Keratinocyte (primary cell): ENCODE results near the gene COL6A1. TPM values are rescaled to one million over a fixed set of nuclear protein-coding genes. Genes with fewer than 3 reads are reported as not detected.

Experiments
- DNase-seq: peaks from one replicate; pipeline ENCODE4 v3.0.0-alpha.2; 2011; ENCODE audit warnings: low read depth, missing footprints, low spot score
- FAIRE-seq: peaks from 2 replicates; lab custom pipeline; 2011; peaks lifted over from hg19 to GRCh38; lab: Jason Lieb, UNC
- H2AFZ ChIP-seq: 2 replicates; pipeline ENCODE4 v1.6.0; 2012; ENCODE audit warnings: low read length, control low read depth, inconsistent platforms; ENCODE audit not compliant: control insufficient read depth
- H3K27ac ChIP-seq: 2 replicates; pipeline ENCODE4 v1.5.1; 2011; ENCODE audit warnings: low read length; ENCODE audit not compliant: control insufficient read depth, insufficient read depth
- H3K27me3 ChIP-seq: 3 replicates; pipeline ENCODE4 v1.6.0; 2011; ENCODE audit warnings: low read length; ENCODE audit not compliant: control insufficient read depth, insufficient read depth; ENCODE audit errors: extremely low read depth
- H3K36me3 ChIP-seq, 2 experiments: 2 replicates in 1 of 2; 3 replicates in 1 of 2; pipeline ENCODE4 v1.5.1; 2011; ENCODE audit warnings: low read length in 2 of 2, mild to moderate bottlenecking in 1 of 2; ENCODE audit not compliant: control insufficient read depth in 2 of 2, insufficient read depth in 2 of 2; ENCODE audit errors: extremely low read depth in 1 of 2
- H3K4me1 ChIP-seq: 3 replicates; pipeline ENCODE4 v1.5.1; 2011; ENCODE audit warnings: low read length; ENCODE audit not compliant: control insufficient read depth, insufficient read depth; ENCODE audit errors: extremely low read depth
- H3K4me2 ChIP-seq: 3 replicates; pipeline ENCODE4 v1.6.0; 2011; ENCODE audit warnings: low read depth, low read length; ENCODE audit not compliant: control insufficient read depth, insufficient read depth; ENCODE audit errors: extremely low read depth
- H3K4me3 ChIP-seq, 3 experiments: fragments of 200-600 bp in 1 of 3; sonication (generic) in 1 of 3; 2 replicates in 2 of 3; 3 replicates in 1 of 3; pipeline ENCODE4 v1.5.1; 2011 to 2016; ENCODE audit warnings: low read length in 3 of 3, mild to moderate bottlenecking in 3 of 3, control low read depth in 2 of 3, inconsistent platforms in 1 of 3, low read depth in 1 of 3, mixed read lengths in 1 of 3, mixed run types in 1 of 3, moderate library complexity in 1 of 3; ENCODE audit not compliant: control insufficient read depth in 2 of 3, insufficient read depth in 2 of 3; ENCODE audit errors: extremely low read depth in 1 of 3
- H3K79me2 ChIP-seq: 2 replicates; pipeline ENCODE4 v1.6.0; 2012; ENCODE audit warnings: low read length; ENCODE audit not compliant: control insufficient read depth, insufficient read depth
- H3K9ac ChIP-seq: 3 replicates; pipeline ENCODE4 v1.6.0; 2011; ENCODE audit warnings: low read length; ENCODE audit not compliant: control insufficient read depth, insufficient read depth; ENCODE audit errors: extremely low read depth
- H3K9me1 ChIP-seq: 3 replicates; pipeline ENCODE4 v1.6.0; 2011; ENCODE audit warnings: low read length; ENCODE audit not compliant: control insufficient read depth, insufficient read depth; ENCODE audit errors: extremely low read depth
- H3K9me3 ChIP-seq: 2 replicates; pipeline ENCODE4 v1.5.1; 2012; ENCODE audit warnings: low read depth, low read length; ENCODE audit not compliant: control insufficient read depth
- H4K20me1 ChIP-seq: 3 replicates; pipeline ENCODE4 v1.6.0; 2011; ENCODE audit warnings: low read length; ENCODE audit not compliant: control insufficient read depth, insufficient read depth; ENCODE audit errors: extremely low read depth
- EZH2 ChIP-seq: IDR thresholded peaks from one replicate; pipeline ENCODE4 v1.6.1; 2012; ENCODE audit warnings: inconsistent platforms, mild to moderate bottlenecking, low read length, moderate library complexity
- dilution Hi-C: fragments of 300-500 bp; cut with MboI; formaldehyde crosslinking; loops from one replicate; pipeline ENCODE4 v1.7.0; 2020; ENCODE audit warnings: low sequenced_read_pairs; ENCODE audit not compliant: extremely low pct_ligation_motif_present
- polyA plus RNA-seq, 5 experiments: library from polyadenylated mRNA; depleted of rRNA in 3 of 5; stranded (reverse) in 3 of 5; stranded (forward) in 1 of 5; unstranded in 1 of 5; fragments of >200 nt; gene quantifications; 1 replicate in 1 of 5; 2 replicates in 3 of 5; 3 replicates in 1 of 5; pipeline versions ENCODE4 v1.2.1 to v1.2.3, GENCODE V29; 2011 to 2012; ENCODE audit warnings: missing spikeins in 2 of 5, low read depth in 1 of 5, low replicate concordance in 1 of 5
- TF ChIP-seq, protein P1 (sequence below), 3 experiments: IDR thresholded peaks in 1 of 3; conservative IDR thresholded peaks in 1 of 3; optimal IDR thresholded peaks in 1 of 3; 2 replicates in 2 of 3; 3 replicates in 1 of 3; pipeline versions ENCODE3 to v1.5.1; 2011; ENCODE audit warnings: low read length in 3 of 3, mild to moderate bottlenecking in 3 of 3, moderate library complexity in 2 of 3, control low read depth in 1 of 3, inconsistent platforms in 1 of 3; ENCODE audit not compliant: insufficient read depth in 2 of 3; ENCODE audit errors: extremely low read depth in 1 of 3

The COL6A1 gene
- polyA plus RNA-seq, 1 donor (not counting 4 experiments of a cell fraction or from before 2014, with no cell fraction given) = 2.5 TPM

DNA sequence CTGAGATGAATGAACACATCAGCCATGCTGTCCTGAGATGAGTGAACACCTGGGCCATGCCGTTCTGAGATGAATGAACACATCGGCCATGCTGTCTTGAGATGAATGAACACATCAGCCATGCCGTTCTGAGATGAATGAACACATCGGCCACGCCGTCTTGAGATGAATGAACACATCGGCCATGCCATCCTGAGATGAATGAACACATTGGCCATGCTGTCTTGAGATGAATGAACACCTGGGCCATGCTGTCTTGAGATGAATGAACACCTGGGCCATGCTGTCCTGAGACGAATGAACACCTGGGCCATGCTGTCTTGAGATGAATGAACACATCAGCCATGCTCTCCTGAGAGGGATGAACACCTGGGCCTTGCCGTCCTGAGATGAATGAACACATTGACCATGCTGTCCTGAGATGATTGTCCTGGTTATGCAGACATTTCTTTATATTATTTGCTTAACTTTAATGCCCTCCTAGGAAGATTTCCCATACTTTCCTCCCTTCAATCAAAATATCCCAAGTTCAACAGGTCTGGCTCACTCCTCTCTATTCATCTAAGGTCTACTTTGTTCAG is 48.6 kb upstream of the COL6A1 start:
- dilution Hi-C loops = no loop called here
- Histone ChIP-seq H3K79me2 (no peaks in the 10 kb centered on the region), H3K27ac (no peak overlapping the region), H3K9me3 (peaks cover 8% of the 10 kb centered on the region), H2AFZ (no peak overlapping the region), H4K20me1 (no peaks in the 10 kb centered on the region), H3K4me3 (no peak overlapping the region), H3K27me3 (peaks cover 7% of the 10 kb centered on the region), H3K36me3 (no peaks in the 10 kb centered on the region), H3K9me1 (no peaks in the 10 kb centered on the region), H3K9ac (no peak overlapping the region), H3K4me2 (no peak overlapping the region), H3K4me1 (no peaks in the 10 kb centered on the region)
- TF ChIP-seq, protein P1, sequence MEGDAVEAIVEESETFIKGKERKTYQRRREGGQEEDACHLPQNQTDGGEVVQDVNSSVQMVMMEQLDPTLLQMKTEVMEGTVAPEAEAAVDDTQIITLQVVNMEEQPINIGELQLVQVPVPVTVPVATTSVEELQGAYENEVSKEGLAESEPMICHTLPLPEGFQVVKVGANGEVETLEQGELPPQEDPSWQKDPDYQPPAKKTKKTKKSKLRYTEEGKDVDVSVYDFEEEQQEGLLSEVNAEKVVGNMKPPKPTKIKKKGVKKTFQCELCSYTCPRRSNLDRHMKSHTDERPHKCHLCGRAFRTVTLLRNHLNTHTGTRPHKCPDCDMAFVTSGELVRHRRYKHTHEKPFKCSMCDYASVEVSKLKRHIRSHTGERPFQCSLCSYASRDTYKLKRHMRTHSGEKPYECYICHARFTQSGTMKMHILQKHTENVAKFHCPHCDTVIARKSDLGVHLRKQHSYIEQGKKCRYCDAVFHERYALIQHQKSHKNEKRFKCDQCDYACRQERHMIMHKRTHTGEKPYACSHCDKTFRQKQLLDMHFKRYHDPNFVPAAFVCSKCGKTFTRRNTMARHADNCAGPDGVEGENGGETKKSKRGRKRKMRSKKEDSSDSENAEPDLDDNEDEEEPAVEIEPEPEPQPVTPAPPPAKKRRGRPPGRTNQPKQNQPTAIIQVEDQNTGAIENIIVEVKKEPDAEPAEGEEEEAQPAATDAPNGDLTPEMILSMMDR (optimal IDR thresholded peaks at IDR 0.05 in 1 of 3, IDR thresholded peaks at IDR 0.05 in 1 of 3, conservative IDR thresholded peaks at IDR 0.05 in 1 of 3; ENCODE audit: extremely low read depth in 1 of 3, insufficient read depth in 2 of 3, low read length in 3 of 3) = no peak
- no peak for TF ChIP-seq EZH2
- no peak for FAIRE-seq
- DNase-seq = no peak

DNA sequence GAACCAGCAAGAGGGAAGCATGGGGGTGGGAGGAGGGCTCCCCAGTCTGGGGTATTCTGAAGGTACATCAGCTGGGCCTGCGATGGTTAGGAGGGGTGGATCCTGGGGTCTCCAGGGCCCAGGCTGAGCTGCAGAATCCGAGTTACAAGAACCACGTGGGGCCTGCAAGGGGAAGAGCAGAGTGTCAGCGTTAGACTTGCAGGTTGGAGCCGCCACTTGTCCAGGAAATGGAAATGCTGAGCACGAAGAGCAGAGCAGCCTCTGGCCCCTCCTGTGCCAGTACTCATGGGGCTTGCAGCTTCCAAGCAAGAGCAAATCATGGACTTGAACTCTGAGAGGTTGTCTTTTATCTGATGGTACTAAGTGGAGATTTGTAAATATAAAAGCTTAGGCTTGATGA is 47.5 kb upstream of the COL6A1 start:
- no peak for TF ChIP-seq EZH2
- TF ChIP-seq, protein P1 (optimal IDR thresholded peaks at IDR 0.05 in 1 of 3, IDR thresholded peaks at IDR 0.05 in 1 of 3, conservative IDR thresholded peaks at IDR 0.05 in 1 of 3; ENCODE audit: extremely low read depth in 1 of 3, insufficient read depth in 2 of 3, low read length in 3 of 3) = no peak
- no peaks in the 10 kb centered on the region for H4K20me1 ChIP-seq
- H3K9ac ChIP-seq = no peak overlapping the region
- H2AFZ ChIP-seq = no peak overlapping the region
- dilution Hi-C loops = no loop called here
- no peak overlapping the region for H3K4me2 ChIP-seq
- H3K79me2 ChIP-seq = no peaks in the 10 kb centered on the region
- H3K4me1 ChIP-seq = no peaks in the 10 kb centered on the region
- peaks cover 8% of the 10 kb centered on the region for H3K9me3 ChIP-seq
- H3K27me3 ChIP-seq = peaks cover 7% of the 10 kb centered on the region
- no peaks in the 10 kb centered on the region for H3K9me1 ChIP-seq
- FAIRE-seq (no peak), DNase-seq (no peak)
- no peak overlapping the region for H3K27ac ChIP-seq
- no peak overlapping the region for H3K4me3 ChIP-seq
- H3K36me3 ChIP-seq = no peaks in the 10 kb centered on the region
